ENCODE measurements around the gene CCDC148.
"Not testable (repeated sequence)": the region's sequence is repeated elsewhere in the genome, so short reads cannot be mapped to it uniquely, and the experiment has no call there.

Gene CCDC148

DNA sequence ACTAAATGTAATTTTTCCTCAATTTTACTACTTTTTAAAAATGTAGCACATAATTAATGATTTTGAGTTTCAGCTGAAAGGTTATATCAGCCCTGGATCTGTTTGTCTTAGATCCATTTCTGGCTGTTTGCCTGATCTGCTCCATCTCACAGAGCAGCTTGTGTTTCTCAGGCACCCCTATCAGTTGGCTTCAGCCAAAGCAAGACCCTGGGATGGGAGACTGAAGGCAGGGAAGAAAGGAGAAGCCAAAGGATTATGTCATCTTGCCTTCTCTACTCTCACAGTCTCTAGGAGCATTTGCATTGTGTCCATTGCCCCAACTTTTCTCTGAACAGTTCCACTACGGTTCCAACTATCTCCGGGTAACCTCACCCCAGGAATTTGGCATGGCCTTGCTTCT is 110.5 kb downstream of the CCDC148 start:
- DNase-seq = no peak

DNA sequence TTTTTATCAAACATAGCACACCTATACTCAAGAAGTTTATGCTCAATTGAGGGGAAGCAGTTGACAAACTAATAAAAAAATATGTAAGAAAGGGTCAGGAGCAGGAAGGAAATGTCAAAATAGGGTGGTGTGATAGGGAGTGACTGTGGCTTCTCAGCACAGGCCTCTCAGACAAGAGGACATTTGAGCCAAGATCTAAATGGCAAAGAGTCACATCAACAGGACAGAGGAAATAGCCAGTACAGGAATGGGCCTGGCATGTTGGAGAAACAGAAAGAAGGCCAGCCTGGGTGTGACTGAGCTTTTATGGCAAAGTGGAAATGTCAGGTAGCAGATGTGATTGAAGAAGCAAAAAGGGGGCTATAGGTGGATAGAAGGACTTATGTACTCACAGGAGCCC is 117.0 kb downstream of the CCDC148 start:
- DNase-seq = no peak

DNA sequence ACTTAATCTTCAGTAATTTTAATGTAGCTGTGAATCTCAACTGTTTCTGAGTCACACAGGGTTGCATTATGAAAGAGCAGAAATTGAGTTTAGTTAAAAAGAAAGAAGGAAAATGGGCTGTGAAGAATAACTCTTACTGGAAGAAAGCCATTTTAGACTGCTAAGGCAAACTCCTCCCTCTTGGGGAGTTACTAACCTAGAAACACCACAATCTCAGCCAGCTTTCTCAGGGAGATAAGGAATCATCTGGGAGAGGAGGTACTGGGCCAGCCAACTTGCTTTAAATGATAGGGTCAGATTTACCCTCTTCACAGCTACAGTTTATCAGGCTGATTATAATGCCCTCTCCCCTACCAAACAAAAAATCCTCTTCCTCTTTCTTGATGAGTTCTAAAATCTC is 119.5 kb downstream of the CCDC148 start:
- no peak for DNase-seq

- not testable (repeated sequence) for DNase-seq
Measured at GRCh38 chr2:158331799-158332198, 124.8 kb downstream of the CCDC148 start.

GRCh38 chr2:158325782-158326340 is 130.7 kb downstream of the CCDC148 start:
- no peak for DNase-seq

DNA sequence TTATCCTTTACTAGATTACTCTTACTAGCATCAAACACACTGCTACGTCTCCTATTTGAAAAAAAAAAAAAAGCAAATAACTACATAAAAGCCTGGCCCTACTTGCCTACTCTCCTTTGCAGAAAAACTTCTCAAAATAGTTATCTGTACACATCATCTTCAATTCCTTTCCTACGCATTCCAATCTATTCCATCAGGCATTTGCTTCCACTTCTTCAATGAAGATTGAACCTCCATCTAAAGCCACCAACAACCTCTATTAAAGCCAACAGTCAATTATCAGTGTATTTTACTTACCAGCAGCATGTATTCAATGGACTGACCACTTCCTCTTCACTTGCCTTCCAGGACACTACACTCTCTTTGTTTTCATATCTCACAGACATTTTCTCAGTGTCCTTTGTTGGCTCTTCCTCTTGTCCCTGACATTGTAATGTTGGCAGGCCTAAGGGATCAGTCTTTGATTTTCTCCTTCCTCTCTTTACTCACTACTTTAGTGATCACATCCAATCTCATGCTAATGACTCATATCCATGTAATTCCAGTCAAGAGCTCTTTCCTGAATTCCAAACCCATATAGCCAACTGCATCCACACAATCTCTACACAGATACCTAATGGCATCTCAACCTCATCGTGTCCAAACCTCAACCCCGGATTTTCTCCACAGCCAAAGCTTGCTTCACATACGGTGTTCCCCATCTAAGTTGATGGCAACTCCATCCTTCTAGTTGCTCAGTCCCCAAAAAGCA is 131.3 kb downstream of the CCDC148 start:
- DNase-seq = peak; percentile 58

GRCh38 chr2:158323381-158323780 is 133.2 kb downstream of the CCDC148 start:
- DNase-seq = no peak

GRCh38 chr2:158321264-158321663 is 135.3 kb downstream of the CCDC148 start:
- DNase-seq = peak; percentile 10

GRCh38 chr2:158319269-158319668 is 137.3 kb downstream of the CCDC148 start:
- no peak for DNase-seq

DNA sequence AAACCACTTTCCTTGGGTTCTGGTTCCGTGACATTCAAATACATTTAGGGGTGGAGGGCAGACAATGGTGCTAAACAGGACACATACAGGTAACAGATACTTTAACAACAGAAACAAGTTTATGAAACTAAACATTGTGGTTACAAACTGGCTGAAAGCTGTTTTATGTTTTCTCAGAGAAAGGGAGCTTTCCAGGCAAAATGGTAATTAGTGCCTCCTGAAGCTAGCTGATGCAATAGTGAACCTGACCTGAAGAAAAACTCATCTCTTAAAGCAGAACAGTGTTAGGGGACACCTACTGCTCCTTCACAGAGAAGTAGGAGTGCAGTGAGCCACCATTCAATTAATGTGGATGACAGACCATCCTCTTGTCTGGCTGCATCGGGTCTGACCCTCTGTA is 138.9 kb downstream of the CCDC148 start:
- DNase-seq = no peak

DNA sequence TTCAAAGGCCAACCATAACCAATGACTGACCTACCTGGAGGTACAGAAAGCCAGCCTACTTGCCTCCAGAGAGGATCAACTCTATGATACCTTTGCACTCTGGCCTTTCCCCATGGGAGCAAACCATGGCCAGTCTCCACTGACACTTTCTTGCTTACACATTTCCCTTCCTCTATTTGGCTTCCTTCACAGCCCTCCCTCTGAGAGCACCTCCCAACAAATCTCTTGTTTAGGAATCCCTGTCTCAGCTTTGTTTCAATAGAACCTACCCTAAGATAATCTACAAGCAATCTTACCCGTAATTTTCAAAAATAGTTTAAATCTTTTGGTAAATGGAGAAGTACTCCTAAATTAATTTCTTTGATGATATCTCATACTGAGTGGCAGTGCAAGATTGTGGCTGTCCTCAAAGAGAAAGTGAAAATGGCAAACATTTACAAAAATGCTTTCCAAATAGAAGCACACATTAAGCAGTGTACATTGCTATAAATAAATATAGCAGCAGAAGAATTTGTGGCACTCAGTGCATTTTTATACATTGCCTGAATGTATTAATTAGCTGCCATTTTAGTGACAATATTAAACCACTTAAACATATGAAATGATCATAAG is 140.6 kb downstream of the CCDC148 start:
- no peak for DNase-seq

GRCh38 chr2:158315000-158315399 is 141.6 kb downstream of the CCDC148 start:
- no peak for DNase-seq

DNA sequence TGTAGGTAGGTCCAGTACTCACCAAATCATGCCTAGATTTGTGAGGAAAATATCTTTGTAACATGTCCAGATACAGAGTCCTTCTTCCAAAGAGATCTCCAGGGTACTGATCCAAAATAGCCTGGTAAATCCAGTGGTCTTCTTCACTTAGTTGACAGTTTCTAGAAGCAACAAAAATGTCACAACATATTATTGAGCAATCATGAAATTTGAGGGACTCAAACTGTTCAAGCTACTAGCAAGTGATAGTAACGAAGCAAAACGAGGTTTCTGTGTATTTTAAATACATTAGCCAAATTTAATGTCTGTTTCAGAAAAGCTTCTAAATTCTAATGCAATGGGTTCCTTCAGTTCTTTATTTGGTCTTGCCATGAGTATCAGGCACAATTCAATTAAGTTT is 142.8 kb downstream of the CCDC148 start:
- no peak for DNase-seq

DNA sequence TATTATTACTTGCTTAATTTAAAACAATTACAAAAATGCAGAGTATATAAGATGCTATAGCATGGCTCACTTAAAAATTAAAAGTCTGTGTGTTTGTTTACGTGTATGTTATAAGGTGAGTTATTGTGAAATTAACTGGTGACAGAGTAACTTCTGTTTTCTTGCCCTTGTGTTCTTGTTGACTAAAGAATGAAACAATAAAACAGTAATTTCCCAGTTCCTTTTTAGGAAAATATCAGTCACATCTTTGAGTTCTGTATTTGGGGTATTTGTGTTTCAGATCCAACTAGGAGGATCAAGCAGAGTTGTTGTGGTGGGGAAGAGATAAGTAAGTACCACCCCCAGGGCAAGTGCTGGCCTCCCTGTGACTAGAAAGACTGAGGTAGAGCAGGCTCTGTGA is 143.6 kb downstream of the CCDC148 start:
- DNase-seq = no peak

GRCh38 chr2:158310407-158310806 is 146.1 kb downstream of the CCDC148 start:
- not testable (repeated sequence) for DNase-seq

DNA sequence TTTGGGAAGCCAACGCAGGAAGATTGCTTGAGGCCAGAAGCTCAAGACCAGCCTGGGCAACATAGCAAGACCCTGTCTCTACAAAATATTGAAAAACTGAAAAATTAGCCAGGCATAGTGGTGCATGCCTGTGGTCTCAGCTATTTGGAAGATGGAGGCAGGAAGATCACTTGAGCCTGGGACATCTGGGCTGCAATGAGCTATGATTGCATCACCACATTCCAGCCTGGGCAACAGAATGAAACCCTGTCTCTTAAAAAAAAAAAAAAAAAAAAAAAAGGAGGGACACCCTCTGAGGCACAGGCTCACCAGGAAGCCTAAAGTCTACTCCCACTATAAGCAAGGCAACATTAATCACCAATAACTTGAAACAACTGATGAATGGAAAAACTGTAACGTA is 151.1 kb downstream of the CCDC148 start:
- DNase-seq = peak; percentile 13

GRCh38 chr2:158300394-158300793 is 156.2 kb downstream of the CCDC148 start:
- no peak for DNase-seq

DNA sequence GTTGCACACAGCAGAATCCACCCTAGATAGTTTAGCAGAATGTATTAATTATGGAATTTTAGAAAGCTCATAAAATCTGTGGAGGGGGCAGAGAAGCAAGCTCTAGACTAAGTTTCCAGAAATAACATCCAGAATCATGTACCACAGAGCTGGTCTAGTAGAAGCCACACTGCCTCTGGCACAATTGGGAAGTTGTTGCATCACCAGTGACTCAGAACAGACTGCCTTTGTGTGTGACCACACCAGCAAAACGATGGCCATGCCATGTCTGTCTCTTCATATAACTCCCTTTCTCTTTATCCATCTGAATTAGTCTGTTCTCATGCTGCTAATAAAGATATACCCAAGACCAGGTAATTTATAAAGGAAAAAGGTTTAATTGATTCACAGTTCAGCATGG is 158.9 kb downstream of the CCDC148 start:
- peak; percentile 9 for DNase-seq

DNA sequence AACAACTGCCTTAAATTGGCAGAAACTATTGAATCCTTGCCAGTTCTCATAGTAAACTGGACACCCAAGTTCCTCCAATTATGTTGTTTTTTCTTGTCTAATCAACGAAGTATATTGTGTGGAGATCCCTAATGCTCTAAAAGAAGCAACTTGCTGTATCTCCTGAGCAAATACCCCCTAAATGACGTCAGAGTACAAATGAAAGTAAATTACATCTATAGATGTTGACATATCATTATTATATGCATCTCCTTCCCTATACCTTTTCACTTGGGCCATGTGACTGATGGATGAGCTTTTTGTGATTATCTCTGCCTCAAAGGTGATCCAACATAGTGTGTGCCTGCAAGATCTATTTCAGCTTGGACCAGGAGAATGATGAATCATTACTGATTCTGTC is 159.4 kb downstream of the CCDC148 start:
- DNase-seq = no peak

DNA sequence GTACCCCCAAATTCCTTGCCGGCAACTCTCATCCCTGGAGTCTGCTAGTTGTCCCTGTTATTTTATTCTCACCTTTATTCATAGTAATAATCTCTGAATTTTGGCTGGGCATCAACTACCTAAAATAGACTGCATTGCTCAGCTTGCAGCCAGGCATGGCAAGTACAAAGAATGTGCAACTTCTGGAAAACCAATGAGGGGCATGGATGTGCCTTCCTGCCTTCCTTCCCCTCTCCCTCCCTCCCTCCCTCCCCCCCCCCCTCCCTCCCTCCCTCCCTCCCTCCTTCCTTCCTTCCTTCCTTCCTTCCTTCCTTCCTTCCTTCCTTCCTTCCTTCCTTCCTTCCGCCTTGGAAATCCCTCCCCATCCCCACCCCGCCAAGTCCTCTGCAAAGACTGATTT is 162.8 kb downstream of the CCDC148 start:
- no peak for DNase-seq

DNA sequence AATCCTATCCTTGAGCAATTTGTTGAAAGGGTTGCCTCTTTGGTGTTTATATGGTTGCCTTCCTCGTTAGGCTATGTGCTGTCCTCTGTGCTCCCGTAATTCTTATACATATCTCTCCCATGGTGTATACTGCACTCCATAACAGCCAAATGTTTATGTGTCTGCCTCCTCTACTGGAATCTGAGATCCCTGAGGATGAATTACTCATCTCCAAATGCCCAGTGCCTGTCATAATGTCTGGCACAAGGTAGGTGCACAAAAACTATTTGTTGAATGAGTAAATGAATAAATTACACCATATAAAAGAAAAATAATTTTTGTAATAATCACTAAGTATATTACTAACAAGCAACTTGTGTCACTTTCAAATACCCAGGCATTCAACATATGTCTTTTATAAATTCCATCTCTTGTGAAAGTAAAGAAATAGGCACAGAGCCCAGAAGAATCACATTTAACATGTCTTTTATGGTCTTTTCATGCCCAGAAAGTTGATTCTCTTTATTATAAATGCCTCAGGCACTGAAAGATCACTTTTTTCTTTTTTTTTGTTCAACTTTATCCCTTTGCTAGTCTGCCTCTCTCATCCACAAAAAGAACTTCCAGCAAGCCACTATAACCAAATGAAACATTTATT is 164.9 kb downstream of the CCDC148 start:
- DNase-seq = peak; percentile 16

- no peak for DNase-seq
Measured at GRCh38 chr2:158290225-158290624, 166.3 kb downstream of the CCDC148 start.

DNA sequence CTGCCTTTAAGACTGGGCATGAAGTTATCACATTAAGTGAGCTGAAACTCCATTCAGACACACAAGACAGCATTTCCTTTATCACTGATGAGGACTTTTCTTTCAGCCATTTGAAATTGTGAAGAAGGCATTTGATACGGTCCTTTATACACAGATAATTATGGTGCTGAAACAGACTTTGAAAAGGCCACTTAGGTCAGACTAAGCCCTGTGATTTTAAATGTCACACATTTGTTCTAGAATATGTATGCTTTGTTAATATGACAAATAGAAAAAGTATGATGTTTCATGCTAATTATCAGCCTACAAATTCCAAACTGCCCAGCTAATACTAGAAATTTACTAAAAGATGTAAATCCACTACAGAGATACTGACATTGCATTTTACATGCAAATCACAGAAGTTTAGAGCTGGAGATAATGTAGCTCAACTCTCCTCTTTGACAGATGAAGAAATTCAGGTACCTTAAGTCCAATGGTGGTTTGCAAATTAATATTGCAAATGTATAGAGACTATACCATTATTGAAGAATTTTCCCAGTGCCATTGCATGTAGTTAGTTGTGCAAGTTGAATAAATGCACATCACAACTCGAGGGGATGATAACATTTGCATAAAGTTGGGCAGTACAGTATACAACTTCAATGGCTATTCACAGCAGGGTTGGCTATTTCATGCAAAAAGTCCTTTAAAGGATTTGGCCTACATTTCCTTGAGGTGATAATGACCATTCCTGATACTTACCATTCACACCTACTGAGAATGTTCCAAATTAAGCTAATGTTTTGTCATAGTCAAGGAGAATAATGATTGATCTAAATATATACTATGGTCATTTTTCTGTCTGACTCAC is 179.7 kb downstream of the CCDC148 start:
- DNase-seq = no peak
